ENCODE measurements around the gene CACNA1H.

GRCh38 chr16:1150511-1150982, 2.4 kb upstream of the CACNA1H start:
- no peak for TF ChIP-seq CTCF (IDR thresholded peaks at IDR 0.05; ENCODE audit: low read depth, low read length)
- no peak for TF ChIP-seq EZH2phosphoT487 (IDR thresholded peaks at IDR 0.05; ENCODE audit: low read depth)

Data from OCI-LY3 (cell line).